Stimulated activated CD4-positive, alpha-beta T cell treated with anti-CD3 and anti-CD28 coated beads, Interleukin-1b, Interleukin-23, amount 100 ng/mL, for 48 hours (primary cell): ENCODE measurements around the gene DPP7.
"Not testable (repeated sequence)": the region's sequence is repeated elsewhere in the genome, so short reads cannot be mapped to it uniquely, and the experiment has no call there.

ENCODE experiments used
- DNase-seq: peaks from one replicate; pipeline ENCODE4 v3.0.0-alpha.2; 2020

DPP7 gene

GRCh38 chr9:137147793-137148160 is 33.2 kb upstream of the DPP7 start:
- DNase-seq, result no peak

DNA sequence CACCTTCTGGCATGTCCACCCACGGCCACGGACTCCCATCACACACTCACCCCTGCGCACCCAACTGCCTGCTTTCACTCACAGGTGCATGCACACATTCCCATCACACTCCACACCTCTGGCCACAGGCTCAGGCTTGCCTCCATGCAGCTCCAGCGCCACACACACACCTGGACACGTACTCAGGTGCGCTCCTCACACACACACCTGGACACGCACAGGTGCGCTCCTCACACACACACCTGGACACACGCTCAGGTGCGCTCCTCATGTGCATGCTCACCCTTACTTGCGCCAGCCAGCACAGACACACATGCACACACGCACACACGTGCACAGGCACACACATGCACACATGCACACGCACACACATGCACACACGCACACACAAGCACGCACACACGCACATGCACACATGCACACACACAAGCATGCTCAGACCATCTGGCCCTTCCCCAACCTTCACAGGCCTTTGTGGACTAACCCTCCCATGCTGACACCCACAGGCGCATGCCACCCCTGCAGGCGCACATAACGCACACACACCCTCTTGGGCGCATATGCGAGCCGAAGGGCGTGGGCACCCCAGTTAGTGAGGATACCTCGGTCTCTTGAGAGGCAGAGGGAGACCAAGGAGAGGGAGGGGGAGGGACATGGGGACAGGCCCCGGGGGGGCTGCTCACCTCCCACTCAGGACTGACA is 32.7 kb upstream of the DPP7 start:
- no peak for DNase-seq

DNA sequence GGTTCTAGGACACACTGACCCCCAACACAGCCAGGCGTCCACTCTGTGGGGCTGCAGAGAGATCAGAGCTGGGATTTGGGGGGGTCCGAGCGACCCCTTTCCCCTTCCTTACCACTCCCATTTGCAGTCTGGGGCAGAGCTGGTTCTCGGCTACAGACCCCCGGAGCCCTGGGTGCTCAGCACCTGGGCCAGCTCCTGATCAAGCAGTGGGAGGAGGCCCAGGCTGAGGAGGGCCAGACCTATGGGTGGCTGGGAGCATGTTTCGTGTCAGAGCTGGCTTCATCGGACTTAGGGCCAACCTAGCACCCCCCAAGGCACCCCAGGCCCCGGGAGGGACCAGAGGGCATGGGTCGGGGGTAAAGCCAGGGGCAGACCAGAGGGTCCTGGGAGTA is 32.0 kb upstream of the DPP7 start:
- DNase-seq, result no peak

DNA sequence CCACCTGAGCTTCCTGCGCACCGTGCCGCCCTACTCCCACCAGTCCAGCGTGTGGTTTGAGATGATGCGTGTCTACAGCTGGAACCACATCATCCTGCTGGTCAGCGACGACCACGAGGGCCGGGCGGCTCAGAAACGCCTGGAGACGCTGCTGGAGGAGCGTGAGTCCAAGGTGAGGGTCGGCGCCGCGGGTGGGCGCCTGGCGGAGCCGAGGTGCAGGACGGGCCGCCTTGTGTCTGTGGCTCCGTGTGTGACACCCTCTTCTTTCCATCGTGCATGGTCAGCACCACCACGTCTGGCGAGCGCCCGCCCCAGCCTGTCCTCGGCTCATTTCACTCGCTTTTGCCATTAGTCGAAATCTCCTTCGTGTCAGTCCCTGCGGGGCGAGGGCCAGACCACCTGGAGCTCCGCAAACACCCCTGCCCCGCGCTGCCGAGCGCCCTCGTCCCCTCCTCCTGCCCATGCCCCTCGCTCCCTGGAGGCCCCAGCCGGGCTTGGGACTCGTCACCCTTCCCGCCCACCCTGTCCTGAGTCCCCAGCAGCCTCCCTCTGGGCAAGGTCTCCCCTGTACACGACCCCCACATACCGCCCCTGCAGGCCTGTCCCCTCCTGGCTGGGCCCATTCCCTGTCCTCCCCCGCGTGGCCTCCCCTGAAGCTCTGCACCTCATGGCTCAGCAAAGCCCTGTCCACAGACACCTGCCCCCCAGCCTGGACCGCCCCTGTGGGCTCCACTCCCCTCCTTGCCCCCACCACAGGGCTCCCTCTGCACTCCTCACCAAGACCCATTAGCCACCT is 31.4 kb upstream of the DPP7 start:
- no peak for DNase-seq

- no peak for DNase-seq
These were observed 28.9 kb upstream of the DPP7 start for GRCh38 chr9:137143459-137143858.

DNA sequence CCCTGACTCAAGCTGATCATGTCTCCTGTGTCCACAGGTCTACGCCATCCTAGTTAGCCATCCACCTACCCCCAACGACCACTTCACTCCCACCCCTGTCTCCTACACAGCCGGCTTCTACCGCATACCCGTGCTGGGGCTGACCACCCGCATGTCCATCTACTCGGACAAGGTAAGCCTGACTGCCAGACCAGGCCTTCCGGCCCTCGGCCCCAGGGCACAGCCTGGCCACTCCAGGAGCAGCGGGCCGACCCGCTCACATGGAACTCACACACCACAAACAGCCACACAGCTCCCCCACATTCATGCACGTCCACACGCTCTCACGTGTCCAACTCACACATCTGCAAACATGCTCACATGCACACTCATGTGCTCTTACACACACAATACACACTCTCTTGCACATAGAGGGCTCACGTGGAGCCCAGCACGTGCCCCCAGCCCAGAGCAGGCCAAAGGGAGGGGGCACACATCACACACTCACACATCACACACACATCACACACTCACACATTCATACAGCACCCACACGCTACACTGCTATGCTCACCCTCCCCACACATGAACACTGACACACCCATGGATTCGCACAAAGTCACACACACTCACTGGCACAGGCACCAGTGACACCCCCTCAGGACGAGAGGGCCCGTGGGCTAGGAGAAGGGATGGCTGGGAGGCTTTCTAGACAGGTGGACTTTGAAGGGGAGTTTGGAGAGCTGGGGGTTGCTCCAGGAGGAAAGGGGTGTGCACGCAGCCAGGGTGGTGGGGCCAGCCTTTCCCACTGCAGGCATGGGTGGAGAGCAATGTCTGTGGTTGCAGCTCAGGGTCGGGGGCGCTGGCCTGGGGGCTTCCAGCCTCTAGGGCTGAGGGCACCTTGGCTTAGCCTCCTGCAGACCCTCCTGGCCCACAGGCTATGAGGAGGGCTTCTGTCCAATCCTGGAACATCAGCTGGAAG is 27.7 kb upstream of the DPP7 start:
- no peak for DNase-seq

DNA sequence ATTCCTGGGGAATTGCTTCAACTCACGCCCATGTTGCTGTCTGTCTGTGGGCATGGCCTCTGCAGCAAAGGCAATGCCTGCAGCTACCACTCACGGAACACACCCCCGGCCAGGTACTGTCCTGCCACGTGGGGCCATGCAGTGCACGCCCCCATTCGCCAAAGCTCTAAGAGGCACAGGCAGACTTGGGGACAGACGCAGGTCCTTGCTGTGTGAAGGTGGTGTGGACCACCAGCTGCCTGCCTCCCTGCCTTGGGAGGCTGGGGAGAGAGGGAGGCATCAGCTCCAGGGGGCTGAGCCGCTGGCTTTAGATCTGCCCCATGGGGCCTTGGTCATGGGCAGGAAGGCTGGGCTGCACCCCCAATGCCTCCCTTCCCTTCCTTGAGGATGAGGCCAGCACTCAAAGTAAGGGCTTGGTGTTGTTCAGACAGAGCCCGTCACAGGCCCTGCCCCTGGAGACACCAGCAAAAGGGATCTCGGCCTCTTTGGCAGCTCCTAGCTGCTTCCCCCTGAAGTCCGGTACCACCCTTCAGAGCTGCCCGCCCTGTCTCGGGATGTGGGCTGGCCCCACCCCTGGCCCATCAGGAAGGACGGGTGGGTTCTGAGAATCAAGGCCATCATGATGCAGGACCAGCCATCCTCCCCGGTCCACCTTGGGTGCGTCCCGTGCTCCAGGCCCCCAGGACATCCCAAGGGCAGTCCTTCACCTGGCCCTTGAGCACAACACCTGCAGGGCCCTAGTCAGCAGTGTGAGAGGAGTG is 26.7 kb upstream of the DPP7 start:
- DNase-seq, result no peak

GRCh38 chr9:137140151-137141012 is 25.8 kb upstream of the DPP7 start:
- DNase-seq, result no peak

DNA sequence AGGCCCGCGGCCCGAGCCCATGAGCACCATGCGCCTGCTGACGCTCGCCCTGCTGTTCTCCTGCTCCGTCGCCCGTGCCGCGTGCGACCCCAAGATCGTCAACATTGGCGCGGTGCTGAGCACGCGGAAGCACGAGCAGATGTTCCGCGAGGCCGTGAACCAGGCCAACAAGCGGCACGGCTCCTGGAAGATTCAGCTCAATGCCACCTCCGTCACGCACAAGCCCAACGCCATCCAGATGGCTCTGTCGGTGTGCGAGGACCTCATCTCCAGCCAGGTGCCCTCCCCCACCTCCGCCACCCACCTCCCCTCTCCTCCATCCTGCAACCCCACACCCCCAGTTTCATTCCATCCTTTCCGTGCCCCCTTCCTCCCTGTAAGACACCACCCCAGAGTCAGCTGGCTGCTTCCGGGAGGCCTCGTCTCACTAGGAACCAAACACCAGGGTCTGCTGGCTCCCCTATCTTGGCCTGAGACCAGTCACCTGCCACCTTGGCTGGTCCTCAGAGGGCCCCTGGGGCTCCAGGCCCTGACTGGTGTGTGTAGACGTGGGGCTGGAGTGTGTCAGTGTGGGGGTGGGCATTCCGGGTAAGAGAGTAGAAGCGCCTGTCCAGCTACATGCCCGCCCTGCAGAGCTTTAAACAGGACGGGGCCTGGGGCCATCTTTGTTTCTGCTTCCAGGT is 25.1 kb upstream of the DPP7 start:
- DNase-seq, result no peak

DNA sequence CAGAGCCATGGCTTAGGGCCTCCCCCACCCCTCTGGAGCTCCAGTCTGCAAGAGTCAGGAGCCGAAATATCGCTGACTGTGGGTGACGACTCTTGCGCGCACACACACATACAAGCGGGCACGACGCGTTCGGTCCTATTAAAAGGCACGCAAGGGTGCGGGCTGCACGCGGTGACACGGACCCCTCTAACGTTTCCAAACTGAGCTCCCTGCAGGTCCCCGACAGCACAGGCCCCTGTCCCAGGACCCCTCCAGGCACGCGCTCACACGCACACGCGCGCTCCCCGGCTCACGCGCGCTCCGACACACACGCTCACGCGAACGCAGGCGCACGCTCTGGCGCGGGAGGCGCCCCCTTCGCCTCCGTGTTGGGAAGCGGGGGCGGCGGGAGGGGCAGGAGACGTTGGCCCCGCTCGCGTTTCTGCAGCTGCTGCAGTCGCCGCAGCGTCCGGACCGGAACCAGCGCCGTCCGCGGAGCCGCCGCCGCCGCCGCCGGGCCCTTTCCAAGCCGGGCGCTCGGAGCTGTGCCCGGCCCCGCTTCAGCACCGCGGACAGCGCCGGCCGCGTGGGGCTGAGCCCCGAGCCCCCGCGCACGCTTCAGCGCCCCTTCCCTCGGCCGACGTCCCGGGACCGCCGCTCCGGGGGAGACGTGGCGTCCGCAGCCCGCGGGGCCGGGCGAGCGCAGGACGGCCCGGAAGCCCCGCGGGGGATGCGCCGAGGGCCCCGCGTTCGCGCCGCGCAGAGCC is 24.4 kb upstream of the DPP7 start, which contains the start of gene GRIN1:
TSS of gene GRIN1 (plus strand) at position 433 of the 746 bp plus-strand sequence. CDS start 333 bp downstream, outside the sequence.
- no peak for DNase-seq

DNA sequence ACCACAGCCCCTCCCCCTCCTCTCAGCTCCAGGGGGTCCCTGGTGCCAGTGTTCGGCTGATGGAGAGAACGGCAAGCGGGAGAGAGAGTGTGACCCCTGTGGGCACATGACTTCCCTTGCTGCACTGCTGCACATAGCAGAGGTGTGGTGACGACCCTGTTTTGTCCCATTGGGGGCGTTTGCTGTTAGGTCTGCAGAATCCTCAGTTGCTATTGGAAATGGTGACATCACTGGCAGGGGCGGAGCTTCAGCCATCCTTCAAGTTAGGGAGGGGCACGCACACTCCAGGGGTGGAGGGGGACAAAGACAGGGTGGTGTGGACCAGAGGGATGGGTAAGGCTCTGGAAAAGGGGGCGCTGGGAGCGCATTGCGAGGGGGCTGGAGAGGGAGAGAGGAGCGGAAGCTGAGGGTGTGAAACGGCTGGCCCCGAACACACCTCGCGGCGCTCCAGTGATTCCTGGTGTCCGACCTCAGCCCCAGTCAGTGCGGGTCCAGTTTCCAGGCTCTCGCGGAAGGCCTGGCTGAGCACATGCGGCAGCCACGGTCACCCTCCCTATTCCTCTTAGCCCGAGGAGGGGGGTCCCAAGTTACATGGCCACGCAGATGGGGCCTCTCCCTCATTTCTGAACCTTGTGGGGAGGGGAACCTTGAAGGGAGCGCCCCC is 23.7 kb upstream of the DPP7 start:
- DNase-seq, result no peak

- DNase-seq, result no peak
These were observed 22.5 kb upstream of the DPP7 start for GRCh38 chr9:137136881-137137607.

- no peak for DNase-seq
These were observed 21.8 kb upstream of the DPP7 start for GRCh38 chr9:137136261-137136880.

DNA sequence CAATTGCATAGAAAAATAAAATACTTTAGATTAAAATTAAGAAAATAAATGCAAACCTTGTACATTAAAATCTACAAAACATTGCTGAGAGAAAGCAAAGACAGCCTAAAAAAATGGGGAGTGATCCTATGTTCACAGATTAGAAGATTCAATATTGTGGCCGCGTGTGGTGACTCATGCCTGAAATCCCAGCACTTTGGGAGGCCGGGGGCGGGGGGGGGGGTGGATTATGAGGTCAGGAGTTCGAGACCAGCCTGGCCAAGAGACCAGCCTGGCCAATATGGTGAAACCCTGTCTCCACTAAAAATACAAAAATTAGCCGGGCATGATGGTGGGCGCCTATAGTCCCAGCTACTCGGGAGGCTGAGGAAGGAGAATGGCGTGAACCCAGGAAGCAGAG is 20.6 kb upstream of the DPP7 start:
- DNase-seq, result not testable (repeated sequence)

GRCh38 chr9:137134191-137134590 is 19.7 kb upstream of the DPP7 start:
- DNase-seq, result no peak

DNA sequence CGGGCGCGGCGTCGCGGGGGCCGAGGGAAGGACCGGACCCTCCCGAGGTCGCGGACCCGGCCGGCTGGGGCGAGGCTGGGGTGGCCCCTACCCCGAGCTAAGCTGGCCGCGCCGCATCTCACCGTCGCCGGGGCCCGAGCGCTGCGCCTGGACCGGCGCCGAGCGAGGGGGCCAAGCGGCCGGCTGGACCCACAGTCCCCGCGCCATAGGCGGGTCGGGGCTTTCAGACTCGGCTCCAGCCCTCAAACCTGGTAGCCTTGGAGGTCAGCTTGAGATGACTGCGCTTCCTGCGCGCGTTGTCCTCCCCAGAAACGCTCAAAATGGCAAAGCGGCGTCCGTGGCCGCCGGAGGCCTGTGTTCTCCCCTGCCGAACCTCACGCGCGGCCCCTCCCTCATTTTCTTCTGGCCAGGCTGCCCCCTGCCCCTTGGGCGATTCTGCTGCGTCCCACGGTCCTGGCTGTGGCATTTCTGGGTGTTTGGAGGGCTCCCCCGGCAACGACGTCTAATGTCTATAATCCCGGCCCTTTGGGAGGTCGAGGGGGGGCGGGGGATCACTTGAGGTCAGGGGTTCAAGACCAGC is 15.7 kb upstream of the DPP7 start:
- DNase-seq, result no peak

DNA sequence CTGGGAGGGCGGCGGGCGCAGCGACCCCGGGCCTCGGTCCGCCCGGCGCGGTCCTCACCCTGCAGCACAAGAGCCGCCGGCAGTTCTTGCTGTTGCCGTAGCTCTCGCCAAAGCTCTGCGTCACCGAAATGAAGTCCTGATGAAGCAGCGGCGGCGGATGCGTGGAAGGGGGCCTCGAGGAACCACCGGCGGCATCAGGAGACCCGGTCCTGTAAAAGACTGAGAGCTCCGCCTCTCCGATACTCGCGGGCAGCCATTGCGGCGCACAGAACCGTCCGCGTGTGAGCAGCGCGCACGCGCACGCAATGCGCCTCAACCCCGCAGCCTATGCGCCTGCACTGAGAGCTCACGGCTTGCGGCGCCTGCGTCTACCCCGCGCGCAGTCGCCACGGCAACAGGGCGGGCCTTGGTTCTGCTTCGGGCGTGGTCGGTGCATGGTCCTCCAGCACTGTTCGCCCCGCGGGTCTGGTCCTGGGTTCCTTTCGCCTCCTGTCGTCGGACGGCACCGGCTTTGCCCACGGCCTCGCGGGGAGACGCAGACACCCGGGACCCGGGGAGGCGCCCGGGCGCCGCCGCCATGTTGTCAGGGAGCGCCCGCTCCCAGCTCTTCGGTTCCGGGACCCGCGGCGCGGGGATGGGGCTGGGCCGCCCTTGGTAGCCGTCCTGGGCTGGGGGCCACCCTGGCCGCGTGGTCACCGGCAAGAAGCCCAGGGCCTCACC is 15.1 kb upstream of the DPP7 start:
- DNase-seq, result peak; percentile 91
